Esophagus squamous epithelium (tissue), 4 donors: Measurements from ENCODE around the gene CCDC8.

Experiments used
- POLR2A ChIP-seq, 4 donors: fragments of 450-650 bp; IDR thresholded peaks; one replicate each; pipeline ENCODE4 v1.6.1; 2017; ENCODE audit warnings: antibody characterized with exemption in 4 of 4, mild to moderate bottlenecking in 4 of 4, moderate library complexity in 3 of 4
- TF ChIP-seq, protein P1 (sequence below), 6 experiments: fragments of 450-650 bp in 4 of 6; fragments of 200-600 bp in 2 of 6; sonication (generic) in 2 of 6; IDR thresholded peaks; one replicate each; pipeline ENCODE4 v1.5.1; 2016 to 2019; ENCODE audit warnings: antibody characterized with exemption in 6 of 6, mild to moderate bottlenecking in 4 of 6, moderate library complexity in 4 of 6

DNA sequence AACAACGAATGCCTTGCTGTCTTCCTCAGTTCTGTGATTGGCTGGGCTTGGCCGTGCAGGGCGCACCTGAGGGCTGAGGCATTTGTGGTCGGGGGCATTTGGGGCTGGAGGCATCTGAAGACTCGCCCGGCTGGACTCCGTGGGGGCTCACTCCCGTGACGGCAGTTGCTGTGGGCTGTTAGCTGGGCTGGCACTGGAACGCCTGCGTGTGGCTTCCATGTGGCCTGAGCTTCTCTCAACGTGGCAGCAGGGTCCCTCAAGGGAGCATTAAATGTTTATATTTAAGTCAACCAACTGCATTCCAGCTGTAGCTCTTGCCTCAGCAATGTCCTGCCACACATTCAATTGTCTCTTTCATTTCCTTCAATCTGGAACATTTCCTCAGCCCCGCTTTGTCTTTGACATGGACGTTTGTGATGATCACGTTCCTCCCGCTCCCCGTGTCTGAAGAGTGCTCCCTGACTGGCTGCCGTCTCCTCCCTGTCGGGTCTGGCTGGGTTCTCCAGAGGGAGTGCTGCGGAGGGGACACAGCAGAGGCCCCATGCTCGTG is 21.0 kb downstream of the CCDC8 start:
- TF ChIP-seq POLR2A (IDR thresholded peaks at IDR 0.05): no peak
- TF ChIP-seq, protein P1, sequence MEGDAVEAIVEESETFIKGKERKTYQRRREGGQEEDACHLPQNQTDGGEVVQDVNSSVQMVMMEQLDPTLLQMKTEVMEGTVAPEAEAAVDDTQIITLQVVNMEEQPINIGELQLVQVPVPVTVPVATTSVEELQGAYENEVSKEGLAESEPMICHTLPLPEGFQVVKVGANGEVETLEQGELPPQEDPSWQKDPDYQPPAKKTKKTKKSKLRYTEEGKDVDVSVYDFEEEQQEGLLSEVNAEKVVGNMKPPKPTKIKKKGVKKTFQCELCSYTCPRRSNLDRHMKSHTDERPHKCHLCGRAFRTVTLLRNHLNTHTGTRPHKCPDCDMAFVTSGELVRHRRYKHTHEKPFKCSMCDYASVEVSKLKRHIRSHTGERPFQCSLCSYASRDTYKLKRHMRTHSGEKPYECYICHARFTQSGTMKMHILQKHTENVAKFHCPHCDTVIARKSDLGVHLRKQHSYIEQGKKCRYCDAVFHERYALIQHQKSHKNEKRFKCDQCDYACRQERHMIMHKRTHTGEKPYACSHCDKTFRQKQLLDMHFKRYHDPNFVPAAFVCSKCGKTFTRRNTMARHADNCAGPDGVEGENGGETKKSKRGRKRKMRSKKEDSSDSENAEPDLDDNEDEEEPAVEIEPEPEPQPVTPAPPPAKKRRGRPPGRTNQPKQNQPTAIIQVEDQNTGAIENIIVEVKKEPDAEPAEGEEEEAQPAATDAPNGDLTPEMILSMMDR (IDR thresholded peaks at IDR 0.05): no peak
